ENCODE results near the gene ZBTB2.

DNA sequence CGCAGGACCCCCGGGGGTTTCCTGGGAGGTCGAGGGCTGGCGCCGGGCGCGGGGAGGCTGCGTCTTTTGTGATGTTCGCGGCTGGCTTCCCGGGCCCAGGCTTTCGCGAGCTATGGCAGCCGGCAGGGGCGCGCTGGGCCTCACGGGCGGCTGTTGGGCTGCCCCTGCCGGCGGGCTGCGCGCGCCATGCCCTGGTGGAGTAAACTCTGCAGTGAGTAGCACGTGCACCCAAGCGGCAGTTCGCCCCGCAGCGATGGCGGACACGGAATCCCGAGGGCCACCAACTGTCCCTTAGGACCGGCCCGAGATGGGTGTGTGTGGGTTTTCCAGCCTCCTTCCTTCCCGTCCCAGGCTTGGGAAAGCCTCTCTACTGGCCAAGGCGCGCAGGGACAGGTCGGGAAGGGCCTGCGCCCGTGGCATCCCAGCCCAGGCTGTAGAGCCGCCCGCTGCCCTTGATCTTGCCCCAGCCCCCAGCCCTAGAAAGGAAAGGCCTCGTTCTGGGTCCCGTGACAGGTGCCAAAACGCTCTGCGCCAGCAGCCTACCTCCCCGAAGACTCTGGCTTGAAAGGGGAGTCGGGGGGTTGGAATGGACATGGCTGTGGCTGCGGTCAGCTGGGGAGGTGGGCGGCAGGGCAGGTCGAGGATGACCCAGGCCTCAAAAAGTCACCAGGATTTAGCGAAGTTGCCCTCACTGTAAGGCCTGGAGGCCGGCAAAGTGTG, 49.7 kb downstream of the ZBTB2 start:
- TF ChIP-seq, protein P1, sequence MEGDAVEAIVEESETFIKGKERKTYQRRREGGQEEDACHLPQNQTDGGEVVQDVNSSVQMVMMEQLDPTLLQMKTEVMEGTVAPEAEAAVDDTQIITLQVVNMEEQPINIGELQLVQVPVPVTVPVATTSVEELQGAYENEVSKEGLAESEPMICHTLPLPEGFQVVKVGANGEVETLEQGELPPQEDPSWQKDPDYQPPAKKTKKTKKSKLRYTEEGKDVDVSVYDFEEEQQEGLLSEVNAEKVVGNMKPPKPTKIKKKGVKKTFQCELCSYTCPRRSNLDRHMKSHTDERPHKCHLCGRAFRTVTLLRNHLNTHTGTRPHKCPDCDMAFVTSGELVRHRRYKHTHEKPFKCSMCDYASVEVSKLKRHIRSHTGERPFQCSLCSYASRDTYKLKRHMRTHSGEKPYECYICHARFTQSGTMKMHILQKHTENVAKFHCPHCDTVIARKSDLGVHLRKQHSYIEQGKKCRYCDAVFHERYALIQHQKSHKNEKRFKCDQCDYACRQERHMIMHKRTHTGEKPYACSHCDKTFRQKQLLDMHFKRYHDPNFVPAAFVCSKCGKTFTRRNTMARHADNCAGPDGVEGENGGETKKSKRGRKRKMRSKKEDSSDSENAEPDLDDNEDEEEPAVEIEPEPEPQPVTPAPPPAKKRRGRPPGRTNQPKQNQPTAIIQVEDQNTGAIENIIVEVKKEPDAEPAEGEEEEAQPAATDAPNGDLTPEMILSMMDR (IDR thresholded peaks at IDR 0.05; ENCODE audit: low read depth, low read length), result no peak
- no peak for TF ChIP-seq EZH2phosphoT487 (IDR thresholded peaks at IDR 0.05; ENCODE audit: low read depth)

All from OCI-LY3 (cell line).